HepG2 (cell line): ENCODE results near the gene NT5DC4. TPM values are rescaled to one million over a fixed set of nuclear protein-coding genes. Genes with fewer than 3 reads are reported as not detected.
A peak's percentile ranks its signal among the peaks of the same experiment; 100 is the strongest.

Experiments used
- ATM ChIP-seq: fragments of 450-650 bp; IDR thresholded peaks from 2 replicates; pipeline ENCODE4 v1.7.1; 2017; ENCODE audit warnings: mild to moderate bottlenecking, borderline replicate concordance
- BRF2 ChIP-seq: sonication (generic); formaldehyde crosslinking; IDR thresholded peaks from 2 replicates; pipeline ENCODE4 v1.8.1; 2022; ENCODE audit warnings: mild to moderate bottlenecking, missing genetic modification reagents
- CBX5 ChIP-seq: sonication (generic); formaldehyde crosslinking; IDR thresholded peaks from 2 replicates; pipeline ENCODE4 v1.4.0; 2020; ENCODE audit warnings: missing genetic modification reagents, borderline replicate concordance
- CHD4 ChIP-seq: fragments of 200-600 bp; sonication (generic); IDR thresholded peaks from 2 replicates; pipeline ENCODE4 v1.7.0; 2017; ENCODE audit warnings: mild to moderate bottlenecking, low read length, borderline replicate concordance
- FOXK2 ChIP-seq: fragments of 450-650 bp; IDR thresholded peaks from 2 replicates; pipeline ENCODE4 v1.6.1; 2016
- HOXA7 ChIP-seq: sonication (generic); formaldehyde crosslinking; IDR thresholded peaks from 2 replicates; pipeline ENCODE4 v1.8.1; 2022; ENCODE audit warnings: mild to moderate bottlenecking, missing genetic modification reagents, moderate library complexity
- IKZF1 ChIP-seq: fragments of 450-650 bp; IDR thresholded peaks from 2 replicates; pipeline ENCODE4 v1.7.1; 2016
- KDM6A ChIP-seq: IDR thresholded peaks from 2 replicates; pipeline ENCODE4 v1.6.1; 2016; ENCODE audit warnings: low read depth
- MED1 ChIP-seq: sonication (generic); formaldehyde crosslinking; IDR thresholded peaks from 2 replicates; pipeline ENCODE4 v1.4.0; 2020; ENCODE audit warnings: missing genetic modification reagents
- RAD21 ChIP-seq: fragments of 450-650 bp; formaldehyde crosslinking; IDR thresholded peaks from 2 replicates; pipeline ENCODE4 v1.5.0; 2020; ENCODE audit warnings: mild to moderate bottlenecking
- SMARCE1 ChIP-seq: fragments of 450-650 bp; IDR thresholded peaks from 2 replicates; pipeline ENCODE4 v1.6.1; 2017; ENCODE audit warnings: borderline replicate concordance
- SRY ChIP-seq: sonication (generic); formaldehyde crosslinking; IDR thresholded peaks from 2 replicates; pipeline ENCODE4 v1.8.0; 2022; ENCODE audit warnings: mild to moderate bottlenecking, missing genetic modification reagents
- YEATS4 ChIP-seq: sonication (generic); formaldehyde crosslinking; IDR thresholded peaks from 2 replicates; pipeline ENCODE4 v1.4.0; 2020; ENCODE audit warnings: missing genetic modification reagents, borderline replicate concordance
- ZFY ChIP-seq: sonication (generic); formaldehyde crosslinking; IDR thresholded peaks from 2 replicates; pipeline ENCODE4 v1.4.0; 2020; ENCODE audit warnings: missing genetic modification reagents
- ZMYM2 ChIP-seq: sonication (generic); formaldehyde crosslinking; IDR thresholded peaks from 2 replicates; pipeline ENCODE4 v1.8.0; 2022; ENCODE audit warnings: mild to moderate bottlenecking, missing genetic modification reagents
- ZNF362 ChIP-seq: sonication (generic); formaldehyde crosslinking; IDR thresholded peaks from 2 replicates; pipeline ENCODE4 v1.4.0; 2020; ENCODE audit warnings: missing genetic modification reagents, mild to moderate bottlenecking, borderline replicate concordance
- ZNF569 ChIP-seq: sonication (generic); formaldehyde crosslinking; IDR thresholded peaks from 2 replicates; pipeline ENCODE4 v1.5.0; 2020; ENCODE audit warnings: mild to moderate bottlenecking, missing genetic modification reagents, moderate library complexity, borderline replicate concordance
- ZNF598 ChIP-seq: sonication (generic); formaldehyde crosslinking; IDR thresholded peaks from 2 replicates; pipeline ENCODE4 v1.5.1; 2020; ENCODE audit warnings: mild to moderate bottlenecking, missing genetic modification reagents, borderline replicate concordance
- ZNF83 ChIP-seq: sonication (generic); formaldehyde crosslinking; IDR thresholded peaks from 2 replicates; pipeline ENCODE4 v1.4.0; 2020; ENCODE audit warnings: missing genetic modification reagents, mild to moderate bottlenecking, borderline replicate concordance
- ZSCAN5A ChIP-seq: sonication (generic); formaldehyde crosslinking; IDR thresholded peaks from 2 replicates; pipeline ENCODE4 v1.8.0; 2022; ENCODE audit warnings: mild to moderate bottlenecking, missing genetic modification reagents, borderline replicate concordance
- polyA plus RNA-seq, 8 experiments: library from polyadenylated mRNA; depleted of rRNA in 3 of 8; stranded (reverse) in 7 of 8; unstranded in 1 of 8; fragments of >200 nt; fragmentation: Illumina TruSeq in 4 of 8; extraction: Trizol in 4 of 8; gene quantifications; 2 replicates each; pipeline versions ENCODE4 v1.2.1 to v1.2.3, GENCODE V29; 2011 to 2016; ENCODE audit warnings: low read depth in 4 of 8, missing spikeins in 1 of 8, mixed read lengths in 1 of 8; ENCODE audit not compliant: insufficient read depth in 1 of 8
- total RNA-seq, 5 experiments: library from RNA; depleted of rRNA; stranded (reverse); fragments of >200 nt; fragmentation: Illumina TruSeq; extraction: Trizol; gene quantifications; 2 replicates each; pipeline ENCODE4 v1.2.3, GENCODE V29; 2016; ENCODE audit warnings: low read depth in 1 of 5
- TF ChIP-seq, protein P1 (sequence below): IDR thresholded peaks from 2 replicates; pipeline ENCODE4 v1.6.1; 2016; ENCODE audit warnings: low read depth, borderline replicate concordance
- TF ChIP-seq, protein P2 (sequence below): sonication (generic); formaldehyde crosslinking; IDR thresholded peaks from 2 replicates; pipeline ENCODE4 v1.4.0; 2020; ENCODE audit warnings: mild to moderate bottlenecking, low read depth, missing genetic modification reagents
- TF ChIP-seq, protein P3 (sequence below): IDR thresholded peaks from 2 replicates; pipeline ENCODE4 v1.6.1; 2018; ENCODE audit warnings: missing genetic modification reagents, mild to moderate bottlenecking, missing compliant biosample characterization

Gene NT5DC4
- total and polyA plus RNA-seq, 2 of the 13 experiments (the other 11 are each of a cell fraction or from before 2014, with no cell fraction given): 0.04 to 4.2 TPM

DNA sequence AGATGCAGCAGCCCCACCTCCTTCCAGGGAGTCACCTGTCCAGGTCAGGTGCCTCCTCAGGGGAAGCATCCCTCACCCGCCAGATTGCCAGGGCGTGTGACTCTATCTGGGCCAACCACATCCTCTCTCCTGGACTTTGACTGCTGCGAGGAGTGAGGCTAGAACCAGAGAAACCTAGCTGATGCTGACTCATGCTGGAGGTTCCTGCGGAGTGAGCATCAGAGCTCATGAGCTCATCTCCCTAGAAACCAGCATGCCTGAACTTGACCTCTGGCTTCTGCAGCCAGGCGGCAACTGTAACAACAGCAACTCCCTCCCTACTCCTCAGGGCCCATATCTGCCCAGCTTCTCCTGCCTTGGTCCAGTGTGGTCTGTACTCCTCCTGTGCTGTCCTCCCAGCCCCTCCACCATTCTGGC lies 28.3 kb upstream of the NT5DC4 start (continued):
- TF ChIP-seq, protein P1, sequence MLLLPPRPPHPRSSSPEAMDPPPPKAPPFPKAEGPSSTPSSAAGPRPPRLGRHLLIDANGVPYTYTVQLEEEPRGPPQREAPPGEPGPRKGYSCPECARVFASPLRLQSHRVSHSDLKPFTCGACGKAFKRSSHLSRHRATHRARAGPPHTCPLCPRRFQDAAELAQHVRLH (CRISPR knock-in tag): 0 out of 2 replicates have a peak, but pooled peaks have one; percentile 45
- TF ChIP-seq ZNF569 (CRISPR knock-in tag): no peak
- no peak for TF ChIP-seq ZNF362 (CRISPR knock-in tag)
- TF ChIP-seq, protein P2, sequence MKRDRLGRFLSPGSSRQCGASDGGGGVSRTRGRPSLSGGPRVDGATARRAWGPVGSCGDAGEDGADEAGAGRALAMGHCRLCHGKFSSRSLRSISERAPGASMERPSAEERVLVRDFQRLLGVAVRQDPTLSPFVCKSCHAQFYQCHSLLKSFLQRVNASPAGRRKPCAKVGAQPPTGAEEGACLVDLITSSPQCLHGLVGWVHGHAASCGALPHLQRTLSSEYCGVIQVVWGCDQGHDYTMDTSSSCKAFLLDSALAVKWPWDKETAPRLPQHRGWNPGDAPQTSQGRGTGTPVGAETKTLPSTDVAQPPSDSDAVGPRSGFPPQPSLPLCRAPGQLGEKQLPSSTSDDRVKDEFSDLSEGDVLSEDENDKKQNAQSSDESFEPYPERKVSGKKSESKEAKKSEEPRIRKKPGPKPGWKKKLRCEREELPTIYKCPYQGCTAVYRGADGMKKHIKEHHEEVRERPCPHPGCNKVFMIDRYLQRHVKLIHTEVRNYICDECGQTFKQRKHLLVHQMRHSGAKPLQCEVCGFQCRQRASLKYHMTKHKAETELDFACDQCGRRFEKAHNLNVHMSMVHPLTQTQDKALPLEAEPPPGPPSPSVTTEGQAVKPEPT: no peak
- no peak for TF ChIP-seq ZNF598 (CRISPR knock-in tag)
- TF ChIP-seq ATM: no peak
- TF ChIP-seq ZSCAN5A: 0 out of 2 replicates have a peak, but pooled peaks have one; percentile 32
- TF ChIP-seq CHD4: no peak; the same call in 1 of the 2 replicates
- peak; percentile 85 for TF ChIP-seq MED1 (CRISPR knock-in tag)
- TF ChIP-seq BRF2 (CRISPR knock-in tag): no peak
- no peak for TF ChIP-seq ZNF83 (CRISPR knock-in tag)
- 0 out of 2 replicates have a peak, but pooled peaks have one; percentile 26 for TF ChIP-seq YEATS4 (CRISPR knock-in tag)
- TF ChIP-seq CBX5: peak; percentile 85; the same call in 1 of the 2 replicates
- TF ChIP-seq HOXA7 (CRISPR knock-in tag): no peak
- TF ChIP-seq ZMYM2 (CRISPR knock-in tag): no peak
- peak; percentile 40; the same call in 1 of the 2 replicates for TF ChIP-seq ZFY
- TF ChIP-seq, protein P3, sequence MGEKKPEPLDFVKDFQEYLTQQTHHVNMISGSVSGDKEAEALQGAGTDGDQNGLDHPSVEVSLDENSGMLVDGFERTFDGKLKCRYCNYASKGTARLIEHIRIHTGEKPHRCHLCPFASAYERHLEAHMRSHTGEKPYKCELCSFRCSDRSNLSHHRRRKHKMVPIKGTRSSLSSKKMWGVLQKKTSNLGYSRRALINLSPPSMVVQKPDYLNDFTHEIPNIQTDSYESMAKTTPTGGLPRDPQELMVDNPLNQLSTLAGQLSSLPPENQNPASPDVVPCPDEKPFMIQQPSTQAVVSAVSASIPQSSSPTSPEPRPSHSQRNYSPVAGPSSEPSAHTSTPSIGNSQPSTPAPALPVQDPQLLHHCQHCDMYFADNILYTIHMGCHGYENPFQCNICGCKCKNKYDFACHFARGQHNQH: peak; percentile 74; the same call in 1 of the 2 replicates
- TF ChIP-seq IKZF1: no peak
- no peak for TF ChIP-seq SMARCE1
- no peak for TF ChIP-seq RAD21 (CRISPR knock-in tag)
- TF ChIP-seq KDM6A: no peak
- no peak for TF ChIP-seq SRY (CRISPR knock-in tag)
- peak; percentile 71 for TF ChIP-seq FOXK2
